DMS53 treated with DMSO at 0.1 percent for 48 hours (cell line): Measurements from ENCODE around the gene IMPA2.
"Not testable (repeated sequence)": the region's sequence is repeated elsewhere in the genome, so short reads cannot be mapped to it uniquely, and the experiment has no call there.

Experiments
- DNase-seq: peaks from one replicate; lab custom pipeline; 2025; ENCODE audit not compliant: unreplicated experiment; lab: John Stamatoyannopoulos, UW

Gene IMPA2

GRCh38 chr18:11960743-11961380 is 20.4 kb upstream of the IMPA2 start:
- no peak for DNase-seq

- DNase-seq, result no peak
These were observed 18.7 kb upstream of the IMPA2 start for GRCh38 chr18:11962597-11962996.

GRCh38 chr18:11963991-11964484 is 17.3 kb upstream of the IMPA2 start:
- DNase-seq, result no peak

GRCh38 chr18:11969904-11970835 is 11.1 kb upstream of the IMPA2 start:
- DNase-seq, result no peak

- not testable (repeated sequence) for DNase-seq
These were observed 10.5 kb upstream of the IMPA2 start for GRCh38 chr18:11970836-11971226.

GRCh38 chr18:11972371-11973174 is 8.7 kb upstream of the IMPA2 start:
- DNase-seq, result no peak

- DNase-seq, result no peak
These were observed 6.5 kb upstream of the IMPA2 start for GRCh38 chr18:11974741-11975325.

- DNase-seq, result no peak
These were observed 5.6 kb upstream of the IMPA2 start for GRCh38 chr18:11975723-11976122.

- DNase-seq, result no peak
These were observed 4.8 kb upstream of the IMPA2 start for GRCh38 chr18:11976315-11977152.

GRCh38 chr18:11977153-11977466 is 4.2 kb upstream of the IMPA2 start:
- DNase-seq, result no peak

GRCh38 chr18:11978956-11979355 is 2.4 kb upstream of the IMPA2 start:
- no peak for DNase-seq

- peak; percentile 80 for DNase-seq
These were observed 1.2 kb upstream of the IMPA2 start for GRCh38 chr18:11980163-11980493.

- DNase-seq, result peak; percentile 99
These were observed 664 bp upstream of the IMPA2 start for GRCh38 chr18:11980494-11981191.

- DNase-seq, result peak; percentile 68
These were observed 448 bp downstream of the IMPA2 start for GRCh38 chr18:11981543-11982366.

- no peak for DNase-seq
These were observed 1.7 kb downstream of the IMPA2 start for GRCh38 chr18:11982981-11983380.

- no peak for DNase-seq
These were observed 2.3 kb downstream of the IMPA2 start for GRCh38 chr18:11983592-11983991.

GRCh38 chr18:11984091-11984490 is 2.8 kb downstream of the IMPA2 start:
- no peak for DNase-seq

GRCh38 chr18:11985586-11985985 is 4.3 kb downstream of the IMPA2 start:
- no peak for DNase-seq

GRCh38 chr18:11986061-11986460 is 4.8 kb downstream of the IMPA2 start:
- DNase-seq, result no peak
